Skeletal muscle satellite cell (primary cell): Measurements from ENCODE around the gene TMPRSS6.

ENCODE experiments used
- H3K27me3 ChIP-seq: 2 replicates; pipeline ENCODE4 v1.7.0; 2013; ENCODE audit warnings: low read length; ENCODE audit not compliant: control insufficient read depth, insufficient read depth
- H3K36me3 ChIP-seq: 2 replicates; pipeline ENCODE4 v1.7.0; 2013; ENCODE audit warnings: mild to moderate bottlenecking, control low read depth, low read length; ENCODE audit not compliant: insufficient read depth
- H3K4me1 ChIP-seq: 2 replicates; pipeline ENCODE4 v1.7.0; 2013; ENCODE audit warnings: low read length; ENCODE audit not compliant: control insufficient read depth, insufficient read depth
- H3K4me2 ChIP-seq: 2 replicates; pipeline ENCODE4 v1.7.0; 2013; ENCODE audit warnings: mild to moderate bottlenecking, low read length
- H3K4me3 ChIP-seq: 2 replicates; pipeline ENCODE4 v1.7.0; 2013; ENCODE audit warnings: low read length
- H3K9ac ChIP-seq: 2 replicates; pipeline ENCODE4 v1.7.0; 2013; ENCODE audit warnings: mild to moderate bottlenecking, low read depth, low read length, moderate library complexity
- H3K9me3 ChIP-seq: replicated peaks from 2 replicates; pipeline ENCODE4 v1.7.0; 2013; ENCODE audit warnings: mild to moderate bottlenecking, control low read depth, low read length

Gene TMPRSS6

GRCh38 chr22:37092997-37093396, 16.5 kb downstream of the TMPRSS6 start:
- Histone ChIP-seq H3K27me3 (peaks cover 65% of the 10 kb centered on the region), H3K4me1 (no peaks in the 10 kb centered on the region), H3K4me2 (no peak overlapping the region), H3K36me3 (no peaks in the 10 kb centered on the region), H3K9me3 (no peaks in the 10 kb centered on the region), H3K4me3 (no peak overlapping the region), H3K9ac (no peak overlapping the region)

- Histone ChIP-seq H3K9me3 (no peaks in the 10 kb centered on the region), H3K36me3 (no peaks in the 10 kb centered on the region), H3K4me1 (no peaks in the 10 kb centered on the region), H3K4me2 (no peak overlapping the region), H3K9ac (no peak overlapping the region), H3K27me3 (peaks cover 61% of the 10 kb centered on the region), H3K4me3 (no peak overlapping the region)
Observed at GRCh38 chr22:37091994-37092393, 17.5 kb downstream of the TMPRSS6 start.

DNA sequence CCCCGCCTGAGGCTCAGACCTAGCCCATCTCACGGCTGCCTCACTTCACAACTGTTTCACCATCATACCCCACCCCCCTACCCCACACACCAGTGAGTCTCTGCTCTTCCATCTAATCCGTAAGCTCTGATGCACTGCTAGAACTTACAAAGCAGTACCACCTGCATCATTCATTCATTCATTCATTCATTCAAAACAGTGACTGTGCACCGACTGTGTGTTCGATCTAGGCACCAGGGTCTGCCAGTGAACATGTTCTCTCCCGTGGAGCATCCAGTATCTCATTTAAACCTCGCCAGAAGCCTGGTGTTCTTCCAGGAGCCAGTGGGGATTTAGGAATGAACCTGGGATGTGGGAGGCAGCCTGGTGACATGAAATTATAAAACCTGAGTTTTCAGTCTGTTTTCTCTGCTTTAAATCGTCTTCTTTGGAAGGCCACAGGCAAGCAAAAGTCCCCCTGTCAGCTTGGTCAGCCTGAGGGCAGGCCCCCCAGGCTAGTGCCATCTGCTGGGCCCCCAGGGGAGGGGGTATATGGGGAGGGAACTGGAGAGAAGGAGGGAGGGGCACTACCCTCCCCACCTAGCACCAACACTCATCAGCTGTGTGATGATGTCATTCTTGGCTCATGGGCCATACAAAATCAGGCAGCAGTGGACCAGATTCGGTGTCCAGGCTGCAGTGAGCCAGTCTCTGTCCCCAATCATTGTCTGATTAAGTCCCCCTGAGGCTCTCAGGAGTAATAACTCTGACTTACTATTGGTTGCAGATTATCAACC, 18.4 kb downstream of the TMPRSS6 start:
- Histone ChIP-seq H3K9me3 (no peaks in the 10 kb centered on the region), H3K9ac (no peak overlapping the region), H3K27me3 (peaks cover 59% of the 10 kb centered on the region), H3K4me1 (no peaks in the 10 kb centered on the region), H3K36me3 (no peaks in the 10 kb centered on the region), H3K4me3 (no peak overlapping the region), H3K4me2 (no peak overlapping the region)

DNA sequence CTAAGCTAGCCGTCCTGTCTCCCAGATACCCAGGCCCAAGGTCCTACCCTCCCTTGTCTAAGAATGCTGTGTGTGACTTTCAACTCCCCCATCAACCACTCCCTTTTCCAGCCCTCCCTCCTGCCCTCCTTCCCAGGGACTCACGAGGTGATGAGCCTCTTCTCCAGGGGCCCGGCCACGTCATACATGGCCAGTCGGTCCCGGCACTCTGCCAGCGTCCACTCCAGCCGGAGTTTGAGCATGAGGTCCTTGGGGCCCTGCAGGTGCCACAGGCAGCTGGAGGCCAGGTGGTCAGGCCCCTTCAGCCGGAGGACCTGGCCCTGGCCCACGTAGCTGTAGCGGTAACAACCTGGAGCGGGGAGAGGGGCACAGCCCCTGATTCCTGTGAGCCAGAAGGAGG, 20.1 kb downstream of the TMPRSS6 start:
- peaks cover 51% of the 10 kb centered on the region for H3K27me3 ChIP-seq
- H3K9ac ChIP-seq = no peak overlapping the region
- H3K9me3 ChIP-seq = no peaks in the 10 kb centered on the region
- H3K4me3 ChIP-seq = no peak overlapping the region
- no peak overlapping the region for H3K4me2 ChIP-seq
- H3K4me1 ChIP-seq = no peaks in the 10 kb centered on the region
- no peaks in the 10 kb centered on the region for H3K36me3 ChIP-seq

DNA sequence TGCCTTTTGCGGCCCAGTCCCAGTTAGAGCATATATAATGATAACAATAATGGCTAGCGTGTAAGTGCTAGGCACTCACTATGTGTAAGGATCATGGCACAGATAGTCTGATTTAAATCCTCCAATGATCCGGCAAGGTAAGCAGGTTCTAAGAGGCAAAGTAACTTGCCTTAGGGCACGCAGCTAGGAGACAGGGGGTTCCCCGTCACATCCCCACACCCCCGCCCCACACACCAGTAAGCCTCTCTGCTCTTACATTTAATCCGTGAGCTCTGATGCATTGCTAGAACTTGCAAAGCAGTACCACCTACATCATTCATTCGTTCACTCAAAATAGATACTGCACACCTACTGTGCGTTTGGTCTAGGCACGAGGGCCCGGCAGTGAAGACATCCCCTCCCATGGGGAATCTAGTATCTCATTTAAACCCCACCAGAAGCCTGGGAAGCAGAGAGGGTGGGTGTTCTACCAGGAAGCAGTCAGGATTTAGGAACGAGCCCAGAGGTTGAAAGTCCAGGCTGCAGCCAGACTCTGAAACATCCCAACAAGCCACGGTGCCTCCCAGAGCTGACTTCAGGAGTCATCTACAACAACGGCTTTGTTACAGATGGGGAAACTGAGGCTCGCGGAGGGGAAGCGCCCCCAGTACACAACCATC, 20.6 kb downstream of the TMPRSS6 start:
- Histone ChIP-seq H3K4me2 (no peak overlapping the region), H3K36me3 (no peaks in the 10 kb centered on the region), H3K4me1 (no peaks in the 10 kb centered on the region), H3K4me3 (no peak overlapping the region), H3K27me3 (peaks cover 46% of the 10 kb centered on the region), H3K9ac (no peak overlapping the region), H3K9me3 (no peaks in the 10 kb centered on the region)

DNA sequence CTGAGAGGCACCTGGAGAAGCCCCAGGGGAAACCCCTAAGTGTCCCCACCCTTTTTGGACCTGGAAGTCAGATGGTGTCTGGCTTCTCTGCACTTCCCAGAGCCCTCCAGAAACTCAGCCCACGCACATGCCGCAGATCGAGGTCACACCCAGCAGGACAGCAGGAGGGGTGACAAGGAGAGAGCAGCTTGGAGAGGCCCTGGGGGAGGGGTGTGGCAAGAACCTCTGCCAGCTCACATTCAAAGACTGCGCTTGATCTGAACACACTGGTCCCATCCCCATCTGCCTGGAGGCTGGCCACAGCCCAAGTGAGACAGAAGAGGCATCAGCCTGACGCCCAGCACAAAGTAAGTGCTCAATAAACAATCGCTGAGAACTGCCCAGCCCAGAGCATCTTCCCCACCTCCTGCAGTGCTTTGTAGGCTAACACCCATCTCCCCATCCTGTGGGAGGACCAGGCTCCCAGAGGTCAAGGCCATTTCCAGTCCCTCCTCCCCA, 21.4 kb downstream of the TMPRSS6 start:
- Histone ChIP-seq H3K9ac (no peak overlapping the region), H3K4me2 (no peak overlapping the region), H3K9me3 (no peaks in the 10 kb centered on the region), H3K27me3 (peaks cover 50% of the 10 kb centered on the region), H3K36me3 (no peaks in the 10 kb centered on the region), H3K4me3 (no peak overlapping the region), H3K4me1 (no peaks in the 10 kb centered on the region)

DNA sequence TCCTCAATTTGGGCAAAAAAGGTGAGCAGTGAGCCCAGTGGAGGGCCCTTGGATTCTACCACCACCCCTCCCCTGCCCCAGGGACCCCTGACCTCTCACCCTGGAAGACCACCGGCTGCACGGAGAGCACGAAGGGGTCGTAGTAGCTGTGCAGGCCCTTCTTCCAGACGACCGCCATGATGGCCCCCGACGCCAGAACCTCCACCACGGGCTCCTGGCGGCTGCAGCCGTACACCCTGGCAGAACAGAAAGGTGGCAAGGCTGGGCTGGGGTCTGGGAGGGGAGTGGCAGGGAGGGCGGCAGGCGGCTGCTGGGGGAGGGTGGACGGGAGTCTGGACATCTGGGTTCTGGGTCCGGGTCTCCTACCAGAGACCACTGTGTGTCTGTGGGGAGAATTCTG, 23.3 kb downstream of the TMPRSS6 start:
- Histone ChIP-seq H3K9me3 (no peaks in the 10 kb centered on the region), H3K9ac (no peak overlapping the region), H3K36me3 (no peaks in the 10 kb centered on the region), H3K27me3 (peaks cover 58% of the 10 kb centered on the region), H3K4me1 (no peaks in the 10 kb centered on the region), H3K4me2 (no peak overlapping the region), H3K4me3 (no peak overlapping the region)

DNA sequence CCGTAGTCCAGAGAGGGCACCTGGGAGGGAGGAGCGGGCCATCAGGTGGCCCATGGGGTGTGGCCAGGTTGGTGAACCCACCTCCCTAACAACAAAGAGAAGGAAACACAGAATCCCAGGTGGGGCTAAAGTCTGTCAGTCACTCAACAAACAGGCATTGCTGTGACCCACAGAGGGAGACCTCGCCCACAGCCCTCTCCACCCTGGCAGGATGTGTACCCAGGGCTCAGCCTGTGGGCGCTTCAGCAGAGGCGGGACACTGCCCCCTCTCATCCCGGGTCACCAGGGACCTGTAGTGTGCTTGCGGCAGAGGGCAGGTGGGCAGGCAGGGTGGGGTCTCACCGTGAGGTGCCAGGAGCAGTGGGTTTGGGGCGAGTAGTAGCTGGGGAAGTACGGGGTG, 25.1 kb downstream of the TMPRSS6 start:
- Histone ChIP-seq H3K36me3 (no peaks in the 10 kb centered on the region), H3K4me1 (no peaks in the 10 kb centered on the region), H3K27me3 (peaks cover 58% of the 10 kb centered on the region), H3K9ac (no peak overlapping the region), H3K4me3 (no peak overlapping the region), H3K4me2 (no peak overlapping the region), H3K9me3 (no peaks in the 10 kb centered on the region)

DNA sequence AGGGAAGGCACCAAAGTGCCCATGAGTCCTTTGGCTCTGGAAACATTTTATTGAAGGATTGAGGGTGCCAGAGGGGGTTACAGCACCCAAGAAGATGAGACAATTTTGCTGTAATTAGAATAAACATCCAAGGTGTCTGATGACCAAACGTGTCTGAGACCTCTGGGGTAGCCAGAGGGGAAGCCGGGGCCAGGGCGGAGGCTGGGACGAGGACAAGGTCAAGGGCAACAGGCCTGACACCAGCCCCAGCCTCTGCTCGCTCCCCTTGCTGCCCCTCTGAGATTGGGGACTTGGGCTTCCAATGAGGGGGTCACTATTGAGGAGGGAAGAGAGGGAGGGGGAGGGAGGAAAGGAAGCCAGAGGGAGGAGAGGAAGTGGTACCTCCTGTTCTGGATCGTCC, 25.6 kb downstream of the TMPRSS6 start:
- peaks cover 63% of the 10 kb centered on the region for H3K27me3 ChIP-seq
- no peaks in the 10 kb centered on the region for H3K9me3 ChIP-seq
- no peaks in the 10 kb centered on the region for H3K4me1 ChIP-seq
- no peaks in the 10 kb centered on the region for H3K36me3 ChIP-seq
- H3K9ac ChIP-seq = no peak overlapping the region
- H3K4me2 ChIP-seq = no peak overlapping the region
- H3K4me3 ChIP-seq = no peak overlapping the region

DNA sequence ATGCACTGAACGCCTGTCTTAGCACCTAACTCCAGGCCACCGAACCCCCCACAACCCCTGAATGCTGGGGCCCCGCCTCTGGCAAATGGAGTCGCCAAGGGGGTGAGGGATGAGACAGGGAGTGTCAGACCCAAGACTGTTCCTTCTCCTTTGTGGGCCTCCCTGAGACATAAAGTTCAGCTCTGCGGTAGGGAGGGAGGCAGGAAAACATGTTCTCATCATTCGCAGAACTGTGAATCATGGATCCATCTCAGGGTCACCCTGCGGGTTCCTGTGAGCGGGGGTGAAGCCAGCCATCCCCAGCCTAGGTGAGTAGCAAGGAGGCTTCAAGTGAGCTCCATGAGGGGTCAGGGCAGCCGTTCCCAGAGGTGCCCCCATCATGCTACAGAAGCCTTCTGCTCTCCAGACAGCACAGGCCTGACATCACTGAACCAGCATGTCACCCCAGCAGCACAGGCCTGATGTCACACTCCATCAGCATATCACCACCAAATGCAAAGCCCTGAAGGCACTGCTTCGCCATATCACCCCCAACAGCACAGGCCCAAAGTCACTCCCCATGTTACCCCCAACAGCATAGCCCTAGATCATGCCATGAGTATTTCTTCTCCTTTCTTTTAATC, 27.2 kb downstream of the TMPRSS6 start:
- Histone ChIP-seq H3K4me3 (no peak overlapping the region), H3K9me3 (no peaks in the 10 kb centered on the region), H3K4me2 (no peak overlapping the region), H3K4me1 (no peaks in the 10 kb centered on the region), H3K27me3 (peaks cover 63% of the 10 kb centered on the region), H3K36me3 (no peaks in the 10 kb centered on the region), H3K9ac (no peak overlapping the region)

GRCh38 chr22:37080838-37081237, 28.7 kb downstream of the TMPRSS6 start:
- no peak overlapping the region for H3K4me2 ChIP-seq
- H3K4me3 ChIP-seq = no peak overlapping the region
- H3K27me3 ChIP-seq = peaks cover 67% of the 10 kb centered on the region
- H3K9me3 ChIP-seq = no peaks in the 10 kb centered on the region
- H3K36me3 ChIP-seq = no peaks in the 10 kb centered on the region
- no peaks in the 10 kb centered on the region for H3K4me1 ChIP-seq
- no peak overlapping the region for H3K9ac ChIP-seq
